ENCODE data around the gene VAMP1. TPM values are rescaled to one million over a fixed set of nuclear protein-coding genes. Genes with fewer than 3 reads are reported as not detected.

VAMP1 gene
- total and polyA plus RNA-seq, 10 of the 15 experiments (the other 5 are each of a cell fraction or from before 2014, with no cell fraction given), result 4.8 to 123 (median 27.5) TPM

DNA sequence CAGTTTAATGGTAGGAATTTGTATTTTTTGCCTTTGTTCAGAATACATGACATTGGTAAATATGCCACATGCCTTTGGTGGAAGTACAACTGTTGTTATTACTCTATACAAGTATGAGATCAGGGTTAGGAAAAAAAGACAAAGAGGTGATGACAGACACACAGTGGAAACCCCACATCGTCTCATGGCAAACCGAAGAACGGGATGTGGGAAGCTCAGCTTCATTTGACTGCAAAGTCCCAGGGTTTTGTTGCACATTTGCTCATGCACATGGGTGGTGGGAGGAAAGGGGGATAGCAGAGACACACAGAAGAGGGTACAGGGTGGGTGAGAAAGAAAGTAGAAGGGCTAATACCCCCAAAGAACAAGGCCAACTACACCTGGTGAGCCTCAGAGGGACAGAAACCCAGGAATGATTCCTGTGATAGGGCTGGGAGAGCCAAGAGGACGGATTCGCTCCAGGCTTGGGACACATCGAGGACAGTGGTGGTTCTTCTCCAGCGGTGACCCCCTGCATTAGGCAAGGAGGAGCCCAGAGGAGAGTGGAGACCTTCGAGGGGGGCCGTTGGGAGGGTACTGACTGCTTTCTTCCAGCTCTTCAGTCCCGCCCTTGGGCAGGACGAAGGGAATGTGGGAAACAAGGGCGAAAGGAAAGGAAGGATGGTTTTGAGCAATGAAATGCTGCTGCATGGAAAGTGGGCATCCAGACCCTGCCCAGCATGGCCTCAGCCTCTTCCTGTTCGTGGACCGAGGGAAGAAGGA lies 8.1 kb downstream of the VAMP1 start (continued):
- TF ChIP-seq, protein P1, sequence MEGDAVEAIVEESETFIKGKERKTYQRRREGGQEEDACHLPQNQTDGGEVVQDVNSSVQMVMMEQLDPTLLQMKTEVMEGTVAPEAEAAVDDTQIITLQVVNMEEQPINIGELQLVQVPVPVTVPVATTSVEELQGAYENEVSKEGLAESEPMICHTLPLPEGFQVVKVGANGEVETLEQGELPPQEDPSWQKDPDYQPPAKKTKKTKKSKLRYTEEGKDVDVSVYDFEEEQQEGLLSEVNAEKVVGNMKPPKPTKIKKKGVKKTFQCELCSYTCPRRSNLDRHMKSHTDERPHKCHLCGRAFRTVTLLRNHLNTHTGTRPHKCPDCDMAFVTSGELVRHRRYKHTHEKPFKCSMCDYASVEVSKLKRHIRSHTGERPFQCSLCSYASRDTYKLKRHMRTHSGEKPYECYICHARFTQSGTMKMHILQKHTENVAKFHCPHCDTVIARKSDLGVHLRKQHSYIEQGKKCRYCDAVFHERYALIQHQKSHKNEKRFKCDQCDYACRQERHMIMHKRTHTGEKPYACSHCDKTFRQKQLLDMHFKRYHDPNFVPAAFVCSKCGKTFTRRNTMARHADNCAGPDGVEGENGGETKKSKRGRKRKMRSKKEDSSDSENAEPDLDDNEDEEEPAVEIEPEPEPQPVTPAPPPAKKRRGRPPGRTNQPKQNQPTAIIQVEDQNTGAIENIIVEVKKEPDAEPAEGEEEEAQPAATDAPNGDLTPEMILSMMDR (IDR thresholded peaks at IDR 0.05 in 2 of 3, conservative IDR thresholded peaks at IDR 0.05 in 1 of 3; ENCODE audit: control insufficient read depth in 2 of 3, extremely low read depth in 1 of 3, insufficient read depth in 1 of 3, low read depth in 3 of 3, low read length in 3 of 3), result no peak
- no peak for TF ChIP-seq CHD2 (IDR thresholded peaks at IDR 0.05; ENCODE audit: borderline replicate concordance, low read depth, low read length)
- TF ChIP-seq, protein P2, sequence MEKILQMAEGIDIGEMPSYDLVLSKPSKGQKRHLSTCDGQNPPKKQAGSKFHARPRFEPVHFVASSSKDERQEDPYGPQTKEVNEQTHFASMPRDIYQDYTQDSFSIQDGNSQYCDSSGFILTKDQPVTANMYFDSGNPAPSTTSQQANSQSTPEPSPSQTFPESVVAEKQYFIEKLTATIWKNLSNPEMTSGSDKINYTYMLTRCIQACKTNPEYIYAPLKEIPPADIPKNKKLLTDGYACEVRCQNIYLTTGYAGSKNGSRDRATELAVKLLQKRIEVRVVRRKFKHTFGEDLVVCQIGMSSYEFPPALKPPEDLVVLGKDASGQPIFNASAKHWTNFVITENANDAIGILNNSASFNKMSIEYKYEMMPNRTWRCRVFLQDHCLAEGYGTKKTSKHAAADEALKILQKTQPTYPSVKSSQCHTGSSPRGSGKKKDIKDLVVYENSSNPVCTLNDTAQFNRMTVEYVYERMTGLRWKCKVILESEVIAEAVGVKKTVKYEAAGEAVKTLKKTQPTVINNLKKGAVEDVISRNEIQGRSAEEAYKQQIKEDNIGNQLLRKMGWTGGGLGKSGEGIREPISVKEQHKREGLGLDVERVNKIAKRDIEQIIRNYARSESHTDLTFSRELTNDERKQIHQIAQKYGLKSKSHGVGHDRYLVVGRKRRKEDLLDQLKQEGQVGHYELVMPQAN (conservative IDR thresholded peaks at IDR 0.05), result no peak
- TF ChIP-seq ZNF384 (IDR thresholded peaks at IDR 0.05; ENCODE audit: borderline replicate concordance, low read depth, low read length), result no peak
- TF ChIP-seq CBFB (IDR thresholded peaks at IDR 0.05; ENCODE audit: low read depth), result 0 out of 2 replicates have a peak, but pooled peaks have one; percentile 4
- TF ChIP-seq, protein P3, sequence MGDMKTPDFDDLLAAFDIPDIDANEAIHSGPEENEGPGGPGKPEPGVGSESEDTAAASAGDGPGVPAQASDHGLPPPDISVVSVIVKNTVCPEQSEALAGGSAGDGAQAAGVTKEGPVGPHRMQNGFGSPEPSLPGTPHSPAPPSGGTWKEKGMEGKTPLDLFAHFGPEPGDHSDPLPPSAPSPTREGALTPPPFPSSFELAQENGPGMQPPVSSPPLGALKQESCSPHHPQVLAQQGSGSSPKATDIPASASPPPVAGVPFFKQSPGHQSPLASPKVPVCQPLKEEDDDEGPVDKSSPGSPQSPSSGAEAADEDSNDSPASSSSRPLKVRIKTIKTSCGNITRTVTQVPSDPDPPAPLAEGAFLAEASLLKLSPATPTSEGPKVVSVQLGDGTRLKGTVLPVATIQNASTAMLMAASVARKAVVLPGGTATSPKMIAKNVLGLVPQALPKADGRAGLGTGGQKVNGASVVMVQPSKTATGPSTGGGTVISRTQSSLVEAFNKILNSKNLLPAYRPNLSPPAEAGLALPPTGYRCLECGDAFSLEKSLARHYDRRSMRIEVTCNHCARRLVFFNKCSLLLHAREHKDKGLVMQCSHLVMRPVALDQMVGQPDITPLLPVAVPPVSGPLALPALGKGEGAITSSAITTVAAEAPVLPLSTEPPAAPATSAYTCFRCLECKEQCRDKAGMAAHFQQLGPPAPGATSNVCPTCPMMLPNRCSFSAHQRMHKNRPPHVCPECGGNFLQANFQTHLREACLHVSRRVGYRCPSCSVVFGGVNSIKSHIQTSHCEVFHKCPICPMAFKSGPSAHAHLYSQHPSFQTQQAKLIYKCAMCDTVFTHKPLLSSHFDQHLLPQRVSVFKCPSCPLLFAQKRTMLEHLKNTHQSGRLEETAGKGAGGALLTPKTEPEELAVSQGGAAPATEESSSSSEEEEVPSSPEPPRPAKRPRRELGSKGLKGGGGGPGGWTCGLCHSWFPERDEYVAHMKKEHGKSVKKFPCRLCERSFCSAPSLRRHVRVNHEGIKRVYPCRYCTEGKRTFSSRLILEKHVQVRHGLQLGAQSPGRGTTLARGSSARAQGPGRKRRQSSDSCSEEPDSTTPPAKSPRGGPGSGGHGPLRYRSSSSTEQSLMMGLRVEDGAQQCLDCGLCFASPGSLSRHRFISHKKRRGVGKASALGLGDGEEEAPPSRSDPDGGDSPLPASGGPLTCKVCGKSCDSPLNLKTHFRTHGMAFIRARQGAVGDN (IDR thresholded peaks at IDR 0.05), result no peak
- TF ChIP-seq TCF7 (IDR thresholded peaks at IDR 0.05; ENCODE audit: borderline replicate concordance), result no peak
- TF ChIP-seq CBX3 (IDR thresholded peaks at IDR 0.05; ENCODE audit: borderline replicate concordance, low read depth), result no peak
- no peak for TF ChIP-seq EP300 (IDR thresholded peaks at IDR 0.05; ENCODE audit: borderline replicate concordance in 1 of 2, control insufficient read depth in 1 of 2, low read depth in 2 of 2, low read length in 2 of 2)
- TF ChIP-seq, protein P4, sequence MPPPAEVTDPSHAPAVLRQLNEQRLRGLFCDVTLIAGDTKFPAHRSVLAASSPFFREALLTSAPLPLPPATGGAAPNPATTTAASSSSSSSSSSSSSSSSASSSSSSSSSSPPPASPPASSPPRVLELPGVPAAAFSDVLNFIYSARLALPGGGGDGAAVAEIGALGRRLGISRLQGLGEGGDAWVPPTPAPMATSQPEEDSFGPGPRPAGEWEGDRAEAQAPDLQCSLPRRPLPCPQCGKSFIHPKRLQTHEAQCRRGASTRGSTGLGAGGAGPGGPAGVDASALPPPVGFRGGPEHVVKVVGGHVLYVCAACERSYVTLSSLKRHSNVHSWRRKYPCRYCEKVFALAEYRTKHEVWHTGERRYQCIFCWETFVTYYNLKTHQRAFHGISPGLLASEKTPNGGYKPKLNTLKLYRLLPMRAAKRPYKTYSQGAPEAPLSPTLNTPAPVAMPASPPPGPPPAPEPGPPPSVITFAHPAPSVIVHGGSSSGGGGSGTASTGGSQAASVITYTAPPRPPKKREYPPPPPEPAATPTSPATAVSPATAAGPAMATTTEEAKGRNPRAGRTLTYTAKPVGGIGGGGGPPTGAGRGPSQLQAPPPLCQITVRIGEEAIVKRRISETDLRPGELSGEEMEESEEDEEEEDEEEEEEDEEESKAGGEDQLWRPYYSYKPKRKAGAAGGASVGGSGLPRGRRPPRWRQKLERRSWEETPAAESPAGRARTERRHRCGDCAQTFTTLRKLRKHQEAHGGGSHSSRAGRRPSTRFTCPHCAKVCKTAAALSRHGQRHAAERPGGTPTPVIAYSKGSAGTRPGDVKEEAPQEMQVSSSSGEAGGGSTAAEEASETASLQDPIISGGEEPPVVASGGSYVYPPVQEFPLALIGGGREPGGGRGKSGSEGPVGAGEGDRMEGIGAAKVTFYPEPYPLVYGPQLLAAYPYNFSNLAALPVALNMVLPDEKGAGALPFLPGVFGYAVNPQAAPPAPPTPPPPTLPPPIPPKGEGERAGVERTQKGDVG (CRISPR knock-in tag; IDR thresholded peaks at IDR 0.05), result no peak
- TF ChIP-seq RUNX3 (IDR thresholded peaks at IDR 0.05; ENCODE audit: low read length), result no peak; the same call in 1 of the 2 replicates
- no peak for TF ChIP-seq BCL11A (IDR thresholded peaks at IDR 0.05; ENCODE audit: low read depth, low read length)
- TF ChIP-seq SREBF2 (IDR thresholded peaks at IDR 0.05; ENCODE audit: low read length), result no peak
- no peak; the same call in 1 of the 2 replicates for TF ChIP-seq RAD51 (IDR thresholded peaks at IDR 0.05)
